ENCODE measurements around the gene SLC49A3.
"Not testable (repeated sequence)": the region's sequence is repeated elsewhere in the genome, so short reads cannot be mapped to it uniquely, and the experiment has no call there.

DNA sequence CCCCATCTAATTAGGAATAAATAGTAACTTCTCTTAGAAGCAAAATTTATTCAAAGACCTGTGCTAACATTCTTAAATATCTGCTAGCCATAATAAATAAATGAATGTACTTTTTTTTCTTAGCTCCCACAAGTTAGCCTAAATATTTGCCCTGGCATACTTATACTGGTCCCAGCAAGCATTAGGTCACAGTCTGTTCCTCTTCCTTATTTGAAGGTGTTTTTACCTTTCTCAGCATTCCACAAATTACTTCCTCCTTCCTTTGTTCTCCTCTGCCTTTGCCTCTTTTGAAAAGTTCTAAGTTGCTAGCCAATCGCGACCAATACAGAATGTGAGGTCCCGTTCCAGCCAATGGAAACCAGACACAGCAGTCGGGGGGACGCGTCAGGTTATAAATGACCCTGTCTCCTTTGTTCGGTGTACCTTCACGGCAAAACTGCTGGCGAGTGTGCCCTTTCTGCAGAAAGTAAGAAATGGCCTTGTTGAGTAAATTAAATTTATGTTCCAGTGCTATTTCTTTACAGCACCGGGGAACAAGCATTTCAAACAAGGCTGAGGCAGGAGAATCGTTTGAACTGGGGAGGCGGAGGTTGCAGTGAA is 5.5 kb upstream of the SLC49A3 start:
- TF ChIP-seq, protein P1, sequence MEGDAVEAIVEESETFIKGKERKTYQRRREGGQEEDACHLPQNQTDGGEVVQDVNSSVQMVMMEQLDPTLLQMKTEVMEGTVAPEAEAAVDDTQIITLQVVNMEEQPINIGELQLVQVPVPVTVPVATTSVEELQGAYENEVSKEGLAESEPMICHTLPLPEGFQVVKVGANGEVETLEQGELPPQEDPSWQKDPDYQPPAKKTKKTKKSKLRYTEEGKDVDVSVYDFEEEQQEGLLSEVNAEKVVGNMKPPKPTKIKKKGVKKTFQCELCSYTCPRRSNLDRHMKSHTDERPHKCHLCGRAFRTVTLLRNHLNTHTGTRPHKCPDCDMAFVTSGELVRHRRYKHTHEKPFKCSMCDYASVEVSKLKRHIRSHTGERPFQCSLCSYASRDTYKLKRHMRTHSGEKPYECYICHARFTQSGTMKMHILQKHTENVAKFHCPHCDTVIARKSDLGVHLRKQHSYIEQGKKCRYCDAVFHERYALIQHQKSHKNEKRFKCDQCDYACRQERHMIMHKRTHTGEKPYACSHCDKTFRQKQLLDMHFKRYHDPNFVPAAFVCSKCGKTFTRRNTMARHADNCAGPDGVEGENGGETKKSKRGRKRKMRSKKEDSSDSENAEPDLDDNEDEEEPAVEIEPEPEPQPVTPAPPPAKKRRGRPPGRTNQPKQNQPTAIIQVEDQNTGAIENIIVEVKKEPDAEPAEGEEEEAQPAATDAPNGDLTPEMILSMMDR (IDR thresholded peaks at IDR 0.05), result not testable (repeated sequence)
- TF ChIP-seq POLR2A (IDR thresholded peaks at IDR 0.05), result not testable (repeated sequence)

Data from adrenal gland (tissue), 5 donors.